ENCODE data around the gene ITK.

- TF ChIP-seq CTCF (IDR thresholded peaks at IDR 0.05; ENCODE audit: insufficient read depth, low read length, poor library complexity, severe bottlenecking) (no peak), EZH2phosphoT487 (conservative IDR thresholded peaks at IDR 0.05; ENCODE audit: low read length) (no peak)
Observed at GRCh38 chr5:157241483-157241882, 60.8 kb downstream of the ITK start.

Measured in SU-DHL-6 (cell line).